ENCODE data around the gene MEST.
"Not testable (repeated sequence)": the region's sequence is repeated elsewhere in the genome, so short reads cannot be mapped to it uniquely, and the experiment has no call there.

The MEST gene

GRCh38 chr7:130491841-130492522 is at the start of gene MEST:
Gene MEST, plus strand, starts transcription at chr7:130492085. Its CDS starts 229 bp downstream, at chr7:130492314.
- DNase-seq (ENCODE audit: low read depth, low spot score): peak; percentile 35
- no peak for TF ChIP-seq CTCF (IDR thresholded peaks at IDR 0.05; ENCODE audit: low read depth, low read length)
- in situ Hi-C loops (cut with HindIII; ENCODE audit: low sequenced_read_pairs): no loop called here
- peak within 1 kb of the TSS; percentile 68 for H3K4me3 ChIP-seq (ENCODE audit: low read depth, low read length)

GRCh38 chr7:130442601-130443000 is 49.3 kb upstream of the MEST start:
- H3K4me3 ChIP-seq (ENCODE audit: low read depth, low read length): no peak overlapping the region
- DNase-seq (ENCODE audit: low read depth, low spot score): no peak
- no peak for TF ChIP-seq CTCF (IDR thresholded peaks at IDR 0.05; ENCODE audit: low read depth, low read length)
- in situ Hi-C loops (cut with HindIII; ENCODE audit: low sequenced_read_pairs): no loop called here

- DNase-seq (ENCODE audit: low read depth, low spot score): peak; percentile 39
- no peak overlapping the region for H3K4me3 ChIP-seq (ENCODE audit: low read depth, low read length)
Measured at GRCh38 chr7:130444234-130444633, 47.7 kb upstream of the MEST start.

GRCh38 chr7:130444751-130445407 is 47.0 kb upstream of the MEST start:
- no peak for DNase-seq (ENCODE audit: low read depth, low spot score)
- no peak overlapping the region for H3K4me3 ChIP-seq (ENCODE audit: low read depth, low read length)
- in situ Hi-C loops (cut with HindIII; ENCODE audit: low sequenced_read_pairs): no loop called here
- TF ChIP-seq CTCF (IDR thresholded peaks at IDR 0.05; ENCODE audit: low read depth, low read length): no peak

More at GRCh38 chr7:130444234-130444633, 47.7 kb upstream of the MEST start:
- in situ Hi-C loops (cut with HindIII; ENCODE audit: low sequenced_read_pairs): no loop called here
- no peak for TF ChIP-seq CTCF (IDR thresholded peaks at IDR 0.05; ENCODE audit: low read depth, low read length)

GRCh38 chr7:130446259-130446658 is 45.6 kb upstream of the MEST start:
- in situ Hi-C loops (cut with HindIII; ENCODE audit: low sequenced_read_pairs): no loop called here

GRCh38 chr7:130451344-130451743 is 40.5 kb upstream of the MEST start:
- H3K4me3 ChIP-seq (ENCODE audit: low read depth, low read length); DNase-seq (ENCODE audit: low read depth, low spot score); in situ Hi-C loops (cut with HindIII; ENCODE audit: low sequenced_read_pairs): not testable (repeated sequence)

More at GRCh38 chr7:130446259-130446658, 45.6 kb upstream of the MEST start:
- TF ChIP-seq CTCF (IDR thresholded peaks at IDR 0.05; ENCODE audit: low read depth, low read length): no peak
- H3K4me3 ChIP-seq (ENCODE audit: low read depth, low read length): no peak overlapping the region
- no peak for DNase-seq (ENCODE audit: low read depth, low spot score)

- in situ Hi-C loops (cut with HindIII; ENCODE audit: low sequenced_read_pairs): no loop called here
- TF ChIP-seq CTCF (IDR thresholded peaks at IDR 0.05; ENCODE audit: low read depth, low read length): no peak
- no peak overlapping the region for H3K4me3 ChIP-seq (ENCODE audit: low read depth, low read length)
- no peak for DNase-seq (ENCODE audit: low read depth, low spot score)
Measured at GRCh38 chr7:130452951-130453350, 38.9 kb upstream of the MEST start.
